ENCODE data around the gene CD84. TPM values are rescaled to one million over a fixed set of nuclear protein-coding genes. Genes with fewer than 3 reads are reported as not detected.

Gene CD84
- total RNA-seq, 2 experiments from 2014 or later: 32.7 to 36.9 TPM

DNA sequence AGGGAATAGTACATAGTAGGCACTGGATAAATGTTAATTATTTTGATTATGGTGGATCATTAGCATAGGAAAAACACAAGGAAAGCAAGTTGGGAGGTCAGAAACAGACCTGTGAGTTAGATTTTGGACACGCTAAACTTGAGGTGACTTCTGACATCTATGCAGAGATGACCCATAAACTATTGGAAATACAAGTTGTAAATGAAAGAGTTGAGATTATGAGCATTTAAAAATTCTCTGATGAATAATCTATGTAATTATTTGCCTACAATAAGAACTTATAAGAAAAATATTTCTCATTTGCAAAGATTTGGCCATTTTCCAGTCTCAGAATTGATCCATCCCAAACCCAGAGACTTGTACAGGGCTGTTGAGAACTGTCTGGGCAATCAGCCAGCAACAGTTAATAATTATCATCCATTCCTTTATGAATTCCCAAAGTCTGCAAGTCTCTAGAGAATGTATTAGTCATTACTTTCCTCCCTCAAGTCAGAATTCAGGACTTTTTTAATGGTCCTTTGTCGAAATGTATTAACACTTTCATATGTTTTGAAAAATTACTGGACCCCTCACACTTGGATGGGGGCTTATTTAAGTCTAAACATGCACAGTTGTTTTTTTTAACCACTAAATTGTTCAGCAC, 36.9 kb downstream of the CD84 start:
- no peaks in the 10 kb centered on the region for H3K9me3 Mint-ChIP-seq
- no peak for DNase-seq
- no peak for TF ChIP-seq CTCF (IDR thresholded peaks at IDR 0.05)
- intact Hi-C loops (cut with DNase I, micrococcal nuclease): loop anchor here in 1 of 2 experiments (5.0 kb wide), 1 partner anchor 115 kb away; no protein-coding TSS in a partner anchor
- ATAC-seq (ENCODE audit: poor library complexity): no peak
- H3K4me3 Mint-ChIP-seq: no peak overlapping the region
- H3K36me3 Mint-ChIP-seq (ENCODE audit: low read depth): peaks cover 26% of the 10 kb centered on the region
- Histone ChIP-seq H3K4me1 (ENCODE audit: insufficient read depth, low read length) (peaks cover 55% of the 10 kb centered on the region), H3K36me3 (ENCODE audit: insufficient read depth, low read length) (peaks cover 13% of the 10 kb centered on the region), H3K27me3 (ENCODE audit: control insufficient read depth in 1 of 2, insufficient read depth in 2 of 2, low read length in 2 of 2) (no peaks in the 10 kb centered on the region), H3K4me3 (ENCODE audit: low read length) (no peak overlapping the region), H3K27ac (ENCODE audit: low read depth in 1 of 2, low read length in 2 of 2) (peak overlapping the region in 1 of 2 donors; percentile 36), H3K9me3 (ENCODE audit: control insufficient read depth in 1 of 2, insufficient read depth in 1 of 2, low read length in 2 of 2) (no peaks in the 10 kb centered on the region)
- no peaks in the 10 kb centered on the region for H3K27me3 Mint-ChIP-seq
- peaks cover 74% of the 10 kb centered on the region for H3K4me1 Mint-ChIP-seq (ENCODE audit: low read depth)
- ChIA-PET CTCF (interaction anchor here (1.2 kb wide), 1 partner anchor 16 kb away, joined by 4 read pairs; no protein-coding TSS in a partner anchor), POLR2A (interaction anchor here (1.1 to 2.9 kb wide), 4 partner anchors 20 to 86 kb away, joined by 3 to 21 read pairs (median 10); partner anchors contain the start of gene SLAMF6)
- H3K27ac Mint-ChIP-seq: peak overlapping the region; percentile 88

GRCh38 chr1:160541622-160542302, 37.5 kb downstream of the CD84 start:
- H3K4me3 Mint-ChIP-seq: peak overlapping the region; percentile 45
- intact Hi-C loops (cut with DNase I, micrococcal nuclease): loop anchor here in 1 of 2 experiments (2.0 to 5.0 kb wide), 3 partner anchors 21 to 114 kb away; partner anchors contain the start of gene CD84
- Histone ChIP-seq H3K27me3 (ENCODE audit: control insufficient read depth in 1 of 2, insufficient read depth in 2 of 2, low read length in 2 of 2) (no peaks in the 10 kb centered on the region), H3K9me3 (ENCODE audit: control insufficient read depth in 1 of 2, insufficient read depth in 1 of 2, low read length in 2 of 2) (no peaks in the 10 kb centered on the region), H3K36me3 (ENCODE audit: insufficient read depth, low read length) (peaks cover 6% of the 10 kb centered on the region), H3K4me3 (ENCODE audit: low read length) (no peak overlapping the region), H3K27ac (ENCODE audit: low read depth in 1 of 2, low read length in 2 of 2) (peak overlapping the region; percentile 36 to 54), H3K4me1 (ENCODE audit: insufficient read depth, low read length) (peaks cover 55% of the 10 kb centered on the region)
- no peaks in the 10 kb centered on the region for H3K27me3 Mint-ChIP-seq
- no peaks in the 10 kb centered on the region for H3K9me3 Mint-ChIP-seq
- CTCF ChIA-PET: interaction anchor here (0.9 to 2.2 kb wide), 3 partner anchors 12 to 113 kb away, joined by 3 to 12 read pairs (median 5); no protein-coding TSS in a partner anchor
- H3K4me1 Mint-ChIP-seq (ENCODE audit: low read depth): peaks cover 70% of the 10 kb centered on the region
- peaks cover 25% of the 10 kb centered on the region for H3K36me3 Mint-ChIP-seq (ENCODE audit: low read depth)
- no peak for TF ChIP-seq CTCF (IDR thresholded peaks at IDR 0.05)
- POLR2A ChIA-PET: interaction anchor here (1.3 to 3.3 kb wide), 8 partner anchors 12 to 113 kb away, joined by 4 to 21 read pairs (median 10); no protein-coding TSS in a partner anchor
- H3K27ac Mint-ChIP-seq: peak overlapping the region; percentile 88
- DNase-seq (no peak), ATAC-seq (ENCODE audit: poor library complexity) (no peak)

DNA sequence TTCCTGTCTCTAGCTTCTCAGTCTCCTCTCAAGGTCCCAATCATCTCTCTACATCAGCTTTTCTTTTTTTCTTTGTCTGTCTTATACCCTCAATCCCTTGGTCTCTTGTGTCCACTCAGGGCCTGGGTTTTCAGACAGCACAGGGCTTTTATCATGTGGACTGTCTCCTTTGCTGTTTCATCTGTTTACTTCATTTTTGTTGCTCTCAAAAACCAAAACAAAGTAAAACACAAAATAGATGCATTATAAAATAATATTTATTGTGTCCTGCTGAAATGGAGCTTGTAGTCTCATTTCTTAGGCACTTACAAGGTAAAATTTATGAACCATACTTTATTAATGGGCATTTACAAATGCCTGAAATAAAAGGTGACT, 38.5 kb downstream of the CD84 start:
- ATAC-seq (ENCODE audit: poor library complexity) (no peak), DNase-seq (no peak)
- peak overlapping the region; percentile 88 for H3K27ac Mint-ChIP-seq
- Histone ChIP-seq H3K4me3 (ENCODE audit: low read length) (peak overlapping the region; percentile 13), H3K27ac (ENCODE audit: low read depth in 1 of 2, low read length in 2 of 2) (peak overlapping the region; percentile 54 to 68), H3K36me3 (ENCODE audit: insufficient read depth, low read length) (no peaks in the 10 kb centered on the region), H3K9me3 (ENCODE audit: control insufficient read depth in 1 of 2, insufficient read depth in 1 of 2, low read length in 2 of 2) (no peaks in the 10 kb centered on the region), H3K27me3 (ENCODE audit: control insufficient read depth in 1 of 2, insufficient read depth in 2 of 2, low read length in 2 of 2) (no peaks in the 10 kb centered on the region), H3K4me1 (ENCODE audit: insufficient read depth, low read length) (peaks cover 55% of the 10 kb centered on the region)
- H3K36me3 Mint-ChIP-seq (ENCODE audit: low read depth): peaks cover 24% of the 10 kb centered on the region
- no peak for TF ChIP-seq CTCF (IDR thresholded peaks at IDR 0.05)
- POLR2A ChIA-PET: interaction anchor here (0.7 to 3.3 kb wide), 16 partner anchors 11 to 256 kb away, joined by 3 to 21 read pairs (median 5); partner anchors contain the start of genes LY9 and SLAMF6
- peaks cover 4% of the 10 kb centered on the region for H3K9me3 Mint-ChIP-seq
- peak overlapping the region; percentile 59 for H3K4me3 Mint-ChIP-seq
- intact Hi-C loops (cut with DNase I, micrococcal nuclease): loop anchor here in 1 of 2 experiments (2.0 to 5.0 kb wide), 3 partner anchors 20 to 114 kb away; partner anchors contain the start of gene CD84
- CTCF ChIA-PET: interaction anchor here (0.8 to 2.2 kb wide), 7 partner anchors 11 to 186 kb away, joined by 3 to 12 read pairs (median 4); partner anchors contain the start of gene CD84
- H3K27me3 Mint-ChIP-seq: no peaks in the 10 kb centered on the region
- H3K4me1 Mint-ChIP-seq (ENCODE audit: low read depth): peaks cover 65% of the 10 kb centered on the region
